Suprapubic skin (tissue), 4 donors: Measurements from ENCODE around the gene SORCS2. TPM values are rescaled to one million over a fixed set of nuclear protein-coding genes. Genes with fewer than 3 reads are reported as not detected.

Experiments used
- DNase-seq, 2 donors: peaks; one replicate each; pipeline ENCODE4 v3.0.0-alpha.2; 2019; ENCODE audit warnings: low spot score in 2 of 2
- H3K27ac ChIP-seq: fragments of 200-600 bp; sonication (generic); one replicate; pipeline ENCODE4 v1.5.1; 2019
- H3K27me3 ChIP-seq: fragments of 200-600 bp; sonication (generic); one replicate; pipeline ENCODE4 v1.5.1; 2019
- H3K36me3 ChIP-seq: fragments of 200-600 bp; sonication (generic); one replicate; pipeline ENCODE4 v1.5.1; 2019
- H3K4me1 ChIP-seq: fragments of 200-600 bp; sonication (generic); one replicate; pipeline ENCODE4 v1.5.1; 2019
- H3K4me3 ChIP-seq: fragments of 200-600 bp; sonication (generic); one replicate; pipeline ENCODE4 v1.5.1; 2019; ENCODE audit warnings: mild to moderate bottlenecking
- H3K9me3 ChIP-seq: fragments of 200-600 bp; sonication (generic); one replicate; pipeline ENCODE4 v1.5.1; 2019
- EP300 ChIP-seq: sonication (generic); formaldehyde crosslinking; IDR thresholded peaks from one replicate; pipeline ENCODE4 v1.6.1; 2017; ENCODE audit warnings: antibody characterized with exemption
- POLR2A ChIP-seq, 2 donors: fragments of 450-650 bp; IDR thresholded peaks; one replicate each; pipeline ENCODE4 v1.6.1; 2017; ENCODE audit warnings: antibody characterized with exemption in 2 of 2, mild to moderate bottlenecking in 2 of 2, moderate library complexity in 2 of 2
- POLR2AphosphoS5 ChIP-seq, 3 donors: sonication (generic); formaldehyde crosslinking; IDR thresholded peaks; one replicate each; pipeline ENCODE4 v1.6.1; 2017; ENCODE audit warnings: antibody characterized with exemption in 3 of 3
- WGBS: methylation state at CpG from one replicate; pipeline ENCODE4 v1.1.5; 2018; 5-methylcytosine and 5-hydroxymethylcytosine counted together
- total RNA-seq, 4 donors: library from RNA; depleted of rRNA; stranded (reverse); fragments of >200 nt; gene quantifications; one replicate each; pipeline ENCODE4 v1.1.0, GENCODE V29; 2016
- TF ChIP-seq, protein P1 (sequence below), 2 donors: fragments of 200-600 bp in 1 of 2; fragments of 450-650 bp in 1 of 2; sonication (generic) in 1 of 2; IDR thresholded peaks; one replicate each; pipeline ENCODE4 v1.5.1; 2016 to 2019; ENCODE audit warnings: antibody characterized with exemption in 2 of 2, mild to moderate bottlenecking in 1 of 2, moderate library complexity in 1 of 2

Gene SORCS2
- total RNA-seq, 4 donors from 2014 or later = 0.94 to 4.6 (median 1.3) TPM

DNA sequence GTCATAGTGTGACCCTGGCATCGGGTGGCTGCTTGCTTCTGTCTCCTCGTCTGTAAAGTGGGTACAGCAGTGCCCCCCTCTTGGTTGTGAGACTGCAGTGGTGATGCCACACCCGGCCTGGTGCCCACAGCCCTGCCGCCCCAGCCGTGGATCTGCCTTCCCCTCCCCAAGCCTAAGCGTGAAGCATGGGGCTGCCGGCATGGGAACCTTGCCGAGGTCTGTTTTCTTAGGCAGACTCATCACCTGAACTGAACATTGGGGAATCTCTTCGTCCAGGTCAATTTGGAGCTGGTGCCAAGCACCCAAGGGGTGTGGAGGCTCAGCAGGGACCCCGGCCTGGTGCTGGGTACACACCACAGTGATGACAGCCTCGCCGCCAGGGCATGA, 134.0 kb downstream of the SORCS2 start:
- TF ChIP-seq, protein P1, sequence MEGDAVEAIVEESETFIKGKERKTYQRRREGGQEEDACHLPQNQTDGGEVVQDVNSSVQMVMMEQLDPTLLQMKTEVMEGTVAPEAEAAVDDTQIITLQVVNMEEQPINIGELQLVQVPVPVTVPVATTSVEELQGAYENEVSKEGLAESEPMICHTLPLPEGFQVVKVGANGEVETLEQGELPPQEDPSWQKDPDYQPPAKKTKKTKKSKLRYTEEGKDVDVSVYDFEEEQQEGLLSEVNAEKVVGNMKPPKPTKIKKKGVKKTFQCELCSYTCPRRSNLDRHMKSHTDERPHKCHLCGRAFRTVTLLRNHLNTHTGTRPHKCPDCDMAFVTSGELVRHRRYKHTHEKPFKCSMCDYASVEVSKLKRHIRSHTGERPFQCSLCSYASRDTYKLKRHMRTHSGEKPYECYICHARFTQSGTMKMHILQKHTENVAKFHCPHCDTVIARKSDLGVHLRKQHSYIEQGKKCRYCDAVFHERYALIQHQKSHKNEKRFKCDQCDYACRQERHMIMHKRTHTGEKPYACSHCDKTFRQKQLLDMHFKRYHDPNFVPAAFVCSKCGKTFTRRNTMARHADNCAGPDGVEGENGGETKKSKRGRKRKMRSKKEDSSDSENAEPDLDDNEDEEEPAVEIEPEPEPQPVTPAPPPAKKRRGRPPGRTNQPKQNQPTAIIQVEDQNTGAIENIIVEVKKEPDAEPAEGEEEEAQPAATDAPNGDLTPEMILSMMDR (IDR thresholded peaks at IDR 0.05) = no peak
- TF ChIP-seq POLR2A (IDR thresholded peaks at IDR 0.05) (no peak), EP300 (no peak), POLR2AphosphoS5 (IDR thresholded peaks at IDR 0.05) (no peak)

DNA sequence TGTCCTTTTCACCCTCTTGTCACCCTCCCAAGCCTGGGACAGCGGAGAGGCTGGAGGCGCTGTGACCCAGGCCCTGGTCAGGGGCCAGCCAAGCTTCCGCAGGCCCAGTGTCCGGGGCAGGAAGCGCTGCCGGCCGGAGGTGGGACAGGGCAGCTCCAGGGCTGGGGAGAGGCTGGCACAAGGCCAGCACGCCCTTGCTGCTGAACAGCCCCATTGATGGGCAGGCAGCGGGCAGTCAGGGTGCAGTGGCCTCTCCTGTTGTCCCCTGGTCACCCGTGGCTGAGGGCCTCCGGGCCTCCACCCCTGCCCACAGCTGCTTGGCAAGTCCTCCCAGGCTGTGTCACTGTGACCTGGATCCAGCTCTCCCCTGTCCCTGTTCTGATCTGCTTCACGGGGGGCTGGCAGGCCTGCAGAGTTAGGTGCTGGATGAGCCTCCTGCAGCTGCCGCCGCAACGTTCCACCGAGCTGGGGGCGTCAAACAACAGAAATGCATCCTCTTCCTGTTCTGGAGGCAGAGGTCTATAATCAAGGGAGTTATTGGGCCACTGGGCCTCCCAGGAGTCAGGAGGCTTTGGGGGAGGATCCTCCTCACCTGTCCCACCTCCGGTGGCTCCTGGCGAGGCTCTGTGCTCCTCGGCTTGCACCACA, 134.5 kb downstream of the SORCS2 start:
- Histone ChIP-seq H3K4me1 (peaks cover 8% of the 10 kb centered on the region), H3K27me3 (peaks cover 7% of the 10 kb centered on the region), H3K36me3 (no peaks in the 10 kb centered on the region), H3K4me3 (no peak overlapping the region), H3K27ac (no peak overlapping the region), H3K9me3 (no peaks in the 10 kb centered on the region)
- WGBS = 71% methylated on average over 9 of the region's 20 CpGs
- DNase-seq = no peak
- TF ChIP-seq, protein P1 (IDR thresholded peaks at IDR 0.05) = no peak
- TF ChIP-seq EP300 = no peak
- TF ChIP-seq POLR2AphosphoS5 (IDR thresholded peaks at IDR 0.05) = no peak
- TF ChIP-seq POLR2A (IDR thresholded peaks at IDR 0.05) = no peak

More for the DNA sequence above, 134.0 kb downstream of the SORCS2 start:
- no peaks in the 10 kb centered on the region for H3K9me3 ChIP-seq
- H3K4me3 ChIP-seq = no peak overlapping the region
- H3K4me1 ChIP-seq = peaks cover 8% of the 10 kb centered on the region
- H3K27ac ChIP-seq = no peak overlapping the region
- H3K27me3 ChIP-seq = peaks cover 7% of the 10 kb centered on the region
- WGBS = 80% methylated on average over 1 of the region's 12 CpGs
- no peaks in the 10 kb centered on the region for H3K36me3 ChIP-seq
- no peak for DNase-seq

GRCh38 chr4:7327341-7327885, 135.1 kb downstream of the SORCS2 start:
- no peak overlapping the region for H3K4me3 ChIP-seq
- peaks cover 8% of the 10 kb centered on the region for H3K4me1 ChIP-seq
- TF ChIP-seq POLR2A (IDR thresholded peaks at IDR 0.05) = no peak
- TF ChIP-seq, protein P1 (IDR thresholded peaks at IDR 0.05) = no peak
- no peak for TF ChIP-seq EP300
- TF ChIP-seq POLR2AphosphoS5 (IDR thresholded peaks at IDR 0.05) = no peak
- DNase-seq = no peak
- whole genome bisulfite sequencing = 64% methylated on average over 10 of the region's 17 CpGs
- H3K27ac ChIP-seq = no peak overlapping the region
- no peaks in the 10 kb centered on the region for H3K9me3 ChIP-seq
- H3K27me3 ChIP-seq = peaks cover 7% of the 10 kb centered on the region
- no peaks in the 10 kb centered on the region for H3K36me3 ChIP-seq

- Histone ChIP-seq H3K4me3 (no peak overlapping the region), H3K36me3 (no peaks in the 10 kb centered on the region), H3K27ac (no peak overlapping the region), H3K9me3 (no peaks in the 10 kb centered on the region), H3K27me3 (peaks cover 6% of the 10 kb centered on the region), H3K4me1 (peaks cover 8% of the 10 kb centered on the region)
- WGBS = 96% methylated on average over 7 of the region's 15 CpGs
- DNase-seq = no peak
- no peak for TF ChIP-seq POLR2A (IDR thresholded peaks at IDR 0.05)
- TF ChIP-seq POLR2AphosphoS5 (IDR thresholded peaks at IDR 0.05) = no peak
- TF ChIP-seq, protein P1 (IDR thresholded peaks at IDR 0.05) = no peak
- no peak for TF ChIP-seq EP300
Observed at GRCh38 chr4:7328162-7328912, 136.0 kb downstream of the SORCS2 start.
